Measurements from ENCODE around the gene MMP13.

DNA sequence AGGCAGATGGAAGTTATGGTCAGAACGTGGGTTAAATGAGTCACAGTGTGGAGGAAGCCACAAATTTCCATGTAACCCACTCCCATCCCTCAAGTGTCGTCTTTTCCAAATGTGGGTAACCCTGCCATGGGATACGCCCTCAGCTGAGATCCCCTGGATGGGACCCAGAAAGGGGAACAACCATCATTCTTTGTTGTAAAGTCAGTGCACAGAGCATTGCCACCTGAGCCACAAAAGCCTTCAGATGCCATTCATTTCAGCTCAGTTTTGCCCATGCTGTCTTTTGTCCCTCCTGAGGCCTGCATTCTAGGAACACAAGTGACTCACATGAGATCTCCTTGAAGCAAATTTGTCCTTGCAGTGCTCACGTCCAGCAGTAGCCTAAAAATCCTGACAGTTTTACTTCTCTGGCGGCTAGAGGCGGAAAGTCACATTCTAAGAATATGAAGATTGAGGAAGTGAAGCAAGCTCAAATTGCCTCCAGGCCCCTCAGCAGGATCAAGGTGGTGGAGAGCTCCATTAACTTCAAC lies 30.6 kb downstream of the MMP13 start:
- TF ChIP-seq, protein P1, sequence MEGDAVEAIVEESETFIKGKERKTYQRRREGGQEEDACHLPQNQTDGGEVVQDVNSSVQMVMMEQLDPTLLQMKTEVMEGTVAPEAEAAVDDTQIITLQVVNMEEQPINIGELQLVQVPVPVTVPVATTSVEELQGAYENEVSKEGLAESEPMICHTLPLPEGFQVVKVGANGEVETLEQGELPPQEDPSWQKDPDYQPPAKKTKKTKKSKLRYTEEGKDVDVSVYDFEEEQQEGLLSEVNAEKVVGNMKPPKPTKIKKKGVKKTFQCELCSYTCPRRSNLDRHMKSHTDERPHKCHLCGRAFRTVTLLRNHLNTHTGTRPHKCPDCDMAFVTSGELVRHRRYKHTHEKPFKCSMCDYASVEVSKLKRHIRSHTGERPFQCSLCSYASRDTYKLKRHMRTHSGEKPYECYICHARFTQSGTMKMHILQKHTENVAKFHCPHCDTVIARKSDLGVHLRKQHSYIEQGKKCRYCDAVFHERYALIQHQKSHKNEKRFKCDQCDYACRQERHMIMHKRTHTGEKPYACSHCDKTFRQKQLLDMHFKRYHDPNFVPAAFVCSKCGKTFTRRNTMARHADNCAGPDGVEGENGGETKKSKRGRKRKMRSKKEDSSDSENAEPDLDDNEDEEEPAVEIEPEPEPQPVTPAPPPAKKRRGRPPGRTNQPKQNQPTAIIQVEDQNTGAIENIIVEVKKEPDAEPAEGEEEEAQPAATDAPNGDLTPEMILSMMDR (IDR thresholded peaks at IDR 0.05): no peak
- TF ChIP-seq POLR2A (IDR thresholded peaks at IDR 0.05): no peak
